Measurements from ENCODE around the gene GHSR.

The GHSR gene

DNA sequence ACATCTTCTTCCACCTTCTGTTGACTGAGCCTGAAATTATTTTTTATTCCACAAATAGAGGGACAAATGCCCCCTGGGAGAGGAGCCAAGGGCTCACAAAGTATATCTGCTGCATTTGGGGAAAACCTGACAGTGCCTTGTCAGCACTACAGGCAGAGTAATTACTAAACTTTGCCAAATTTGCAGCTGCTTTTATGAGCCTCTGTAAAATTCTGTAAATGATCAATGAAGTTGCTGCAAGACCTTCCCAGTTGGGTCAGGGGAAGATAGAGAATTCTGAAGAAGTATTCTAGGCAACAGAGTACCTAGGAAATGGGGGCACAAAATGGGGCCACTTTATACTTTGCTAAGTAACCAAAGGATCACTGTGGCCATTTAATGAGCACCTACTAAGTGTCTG lies 10.5 kb downstream of the GHSR start:
- no peak for DNase-seq

DNA sequence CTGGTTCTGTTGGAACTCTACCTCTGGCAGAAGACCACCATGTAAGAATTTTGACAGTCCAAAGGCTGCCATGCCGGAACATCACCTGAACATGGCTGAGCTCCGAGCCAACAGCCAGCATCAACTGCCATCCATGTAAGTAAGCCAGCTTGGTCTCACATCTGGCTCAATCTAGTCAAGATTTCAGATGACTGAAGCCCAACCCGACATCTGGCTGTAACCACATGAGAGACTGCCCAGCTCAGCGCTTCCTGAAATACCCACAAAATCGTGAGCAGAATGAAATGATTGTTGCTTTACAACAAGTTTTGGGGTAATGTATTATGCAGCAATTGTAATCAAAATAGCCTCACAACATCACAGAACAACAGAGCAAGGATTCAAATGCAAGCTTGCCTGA lies 32.9 kb downstream of the GHSR start:
- DNase-seq, result no peak

DNA sequence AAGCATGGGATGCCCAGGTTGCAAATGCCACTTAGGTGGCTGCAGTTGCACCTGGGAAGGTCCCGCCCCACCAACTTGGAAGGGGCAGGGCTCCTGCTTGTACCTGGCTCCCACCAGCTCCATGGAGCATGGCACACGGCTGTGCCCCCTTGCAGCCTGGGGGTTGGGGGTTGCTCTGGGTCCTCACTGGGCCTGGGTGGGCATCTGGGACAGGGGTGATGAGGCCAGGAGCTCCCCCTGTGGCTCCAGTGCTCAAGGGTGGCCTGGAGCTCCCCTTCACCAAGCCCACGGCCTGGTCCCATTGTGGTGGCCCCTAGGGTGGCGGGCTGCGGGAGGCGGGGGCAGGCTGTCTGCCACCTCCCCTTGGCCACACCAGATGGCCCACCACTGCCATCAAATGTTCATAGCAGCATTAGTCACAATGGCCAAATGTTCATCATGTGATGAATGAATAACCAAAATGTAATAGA lies 36.7 kb downstream of the GHSR start:
- no peak for DNase-seq

DNA sequence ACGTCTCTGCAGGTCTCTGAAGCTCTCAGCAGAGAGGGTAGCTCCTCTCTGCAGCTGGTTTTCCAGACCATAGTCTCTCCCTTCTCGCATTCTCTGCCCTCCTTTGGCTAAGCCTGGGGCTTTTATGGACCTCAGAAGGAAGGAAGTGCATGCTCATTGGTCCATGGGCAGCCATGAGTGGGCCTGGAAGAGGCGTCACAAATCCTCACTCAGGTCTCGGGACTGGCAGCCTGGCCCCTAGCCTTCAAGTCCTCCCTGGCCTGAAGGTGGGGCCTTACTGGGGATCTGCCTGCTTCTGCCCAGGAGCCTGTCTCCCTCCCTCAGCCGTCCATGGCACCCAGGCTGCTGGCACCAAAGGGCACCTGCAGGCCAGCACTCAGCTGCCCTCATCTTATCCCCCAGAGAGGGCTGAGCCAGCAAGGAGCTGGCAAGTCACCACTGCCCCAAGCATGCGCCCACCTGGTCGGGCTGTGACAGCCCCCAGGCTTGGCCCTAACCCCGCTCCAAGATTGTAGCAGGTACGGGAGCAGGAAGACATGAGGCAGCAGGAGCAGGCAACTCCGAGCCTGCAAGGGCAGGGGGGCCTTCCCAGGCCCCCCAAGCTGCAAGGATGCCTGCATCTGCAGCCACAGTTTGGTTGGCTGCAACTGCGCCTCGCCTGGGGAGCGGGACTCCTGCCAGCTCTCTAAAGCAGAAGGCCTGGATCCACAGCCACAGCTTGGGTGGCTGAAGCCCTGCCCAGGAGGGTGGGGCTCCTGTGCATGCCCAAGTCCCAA lies 37.4 kb downstream of the GHSR start:
- no peak for DNase-seq

DNA sequence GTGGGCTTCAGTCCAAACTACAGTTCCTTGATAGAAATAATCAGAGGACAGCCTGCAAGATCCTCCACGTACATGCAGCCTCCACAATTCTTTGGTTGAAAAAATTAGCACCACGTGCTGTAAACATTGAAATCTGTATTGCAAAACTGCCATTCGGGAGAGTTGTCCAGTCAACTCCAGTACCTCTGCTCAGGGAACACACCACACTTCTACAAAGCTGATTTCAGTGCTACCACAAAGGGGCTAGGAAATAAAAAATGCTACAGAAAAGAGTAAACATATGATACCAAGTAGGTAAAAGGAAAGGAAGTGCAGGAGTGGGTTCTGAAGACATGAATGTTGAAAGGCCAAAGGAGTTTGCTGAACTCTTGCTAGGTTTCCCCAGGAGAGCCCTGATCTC lies 40.4 kb downstream of the GHSR start:
- DNase-seq, result no peak

DNA sequence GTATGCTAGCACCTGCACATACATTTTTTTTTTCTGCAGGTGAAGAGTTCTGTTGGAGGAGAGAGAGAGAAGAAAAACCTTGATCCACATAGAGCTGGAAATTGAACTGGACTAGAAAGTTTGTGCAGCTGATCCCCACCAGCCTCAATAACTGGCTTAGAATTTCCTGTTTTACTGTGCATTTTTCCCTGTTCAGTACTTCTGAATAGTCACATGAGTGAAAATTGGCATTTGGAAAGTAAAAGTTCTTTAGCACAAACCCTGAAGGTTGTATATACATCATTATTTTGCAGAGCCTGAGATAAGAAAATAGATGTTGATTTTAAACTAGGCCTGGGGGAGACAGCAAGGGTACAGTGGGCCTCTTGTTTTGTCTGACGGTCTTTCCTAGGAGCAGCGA lies 42.3 kb downstream of the GHSR start:
- DNase-seq, result no peak

DNA sequence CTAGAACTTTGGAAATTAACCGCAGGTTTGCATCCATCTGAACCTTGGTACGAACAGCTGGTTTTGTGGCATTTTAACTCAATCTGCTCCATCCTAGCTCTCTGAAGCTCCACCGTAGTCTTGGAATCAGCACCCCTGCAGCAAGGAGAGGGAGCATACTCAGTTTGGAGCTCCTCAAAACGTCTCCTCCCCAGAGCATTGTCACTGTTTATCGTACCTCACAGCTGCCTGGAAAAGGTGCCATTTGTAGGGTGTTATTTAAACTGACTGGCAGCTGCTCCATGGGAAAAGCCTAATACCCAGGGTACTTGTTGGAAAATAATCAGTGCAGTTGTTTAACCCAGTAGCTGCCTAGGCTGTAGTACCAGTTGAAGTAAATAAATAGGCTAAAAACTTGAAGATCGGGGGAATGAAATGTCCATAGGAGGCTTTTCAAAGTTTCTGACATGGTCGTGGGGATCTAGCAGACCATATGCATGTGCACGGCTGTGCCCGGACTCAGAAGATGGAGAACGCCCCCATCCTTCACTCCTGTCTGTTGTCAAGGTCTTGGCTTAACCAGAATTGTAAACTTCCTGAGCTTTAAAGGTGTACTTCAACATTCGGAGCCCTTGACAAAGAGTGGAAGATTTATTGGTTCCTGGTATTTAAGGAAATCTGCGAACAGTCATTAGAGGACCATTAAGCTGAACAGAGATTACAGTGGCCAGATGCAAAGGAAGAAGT lies 43.9 kb downstream of the GHSR start:
- no peak for DNase-seq

DNA sequence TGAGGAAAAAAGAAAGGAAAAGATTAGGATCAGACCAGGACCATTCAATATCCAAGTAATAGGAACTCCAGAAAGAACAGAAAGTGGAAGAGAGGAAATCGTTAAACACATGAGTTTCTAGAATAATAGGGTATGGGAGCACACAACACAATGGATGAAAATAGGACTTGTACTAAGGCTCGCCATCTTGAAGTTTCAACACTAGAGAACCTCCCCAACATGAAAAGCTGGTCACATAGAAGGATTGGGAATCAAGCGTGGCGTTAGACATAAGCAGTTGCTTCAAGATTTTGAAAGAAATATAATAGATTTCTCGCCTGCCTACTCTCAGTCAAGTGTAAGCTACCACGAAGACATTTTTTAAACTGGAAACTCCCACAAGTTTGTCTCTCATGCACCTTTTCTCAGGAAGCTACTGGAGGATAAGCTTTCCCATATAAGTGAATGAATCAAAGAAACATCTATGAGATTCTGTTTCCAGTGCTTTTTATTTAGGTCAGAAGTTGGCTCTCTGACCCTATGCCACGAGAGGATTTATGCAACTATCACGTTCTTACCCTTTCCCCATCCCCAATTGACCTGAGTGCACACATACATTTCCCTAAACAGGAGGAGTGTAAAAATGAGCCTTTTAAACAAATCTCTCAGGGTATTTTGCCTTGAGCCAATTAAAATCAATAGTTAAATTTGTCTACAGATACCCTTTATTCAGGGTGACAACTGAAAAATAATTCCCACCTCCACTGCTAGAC lies 45.2 kb downstream of the GHSR start:
- DNase-seq, result no peak

DNA sequence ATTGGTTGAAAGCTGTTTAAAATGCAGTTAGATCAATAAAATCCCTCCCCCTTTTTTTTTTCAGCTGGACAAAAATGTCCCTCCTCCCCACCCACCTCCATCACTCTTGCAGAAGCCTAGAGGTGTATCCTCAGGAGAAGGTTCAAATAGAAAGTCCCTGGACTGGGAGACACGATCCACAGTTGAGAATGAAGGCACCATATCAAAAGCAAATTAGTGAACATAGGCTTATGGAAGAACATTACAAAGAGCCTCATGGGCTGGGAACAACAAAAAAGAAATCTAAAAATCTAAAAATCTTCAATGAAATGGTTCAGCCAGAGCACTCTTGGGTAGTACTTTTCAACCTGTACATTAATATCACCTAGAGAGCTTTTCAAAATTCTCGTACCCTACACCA lies 46.2 kb downstream of the GHSR start:
- DNase-seq, result no peak

DNA sequence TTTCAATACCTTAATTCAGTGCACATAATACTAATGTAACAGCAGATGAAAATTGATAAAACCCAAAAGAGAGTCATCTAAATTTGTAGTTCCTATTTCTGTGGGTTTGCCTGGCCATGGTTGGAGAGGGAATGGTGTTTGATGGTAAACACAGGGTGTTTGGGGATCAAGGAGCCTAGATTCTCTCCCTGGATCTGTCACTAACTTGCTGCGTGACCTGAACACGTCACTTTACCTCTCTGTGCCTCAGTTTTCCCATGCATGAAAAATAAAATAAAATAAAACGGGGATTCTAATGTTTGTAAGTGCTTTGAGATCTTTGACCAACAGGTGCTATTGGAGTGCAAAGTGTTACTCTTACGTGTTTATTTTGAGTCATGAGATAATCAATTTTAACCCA lies 49.8 kb downstream of the GHSR start:
- DNase-seq, result no peak

DNA sequence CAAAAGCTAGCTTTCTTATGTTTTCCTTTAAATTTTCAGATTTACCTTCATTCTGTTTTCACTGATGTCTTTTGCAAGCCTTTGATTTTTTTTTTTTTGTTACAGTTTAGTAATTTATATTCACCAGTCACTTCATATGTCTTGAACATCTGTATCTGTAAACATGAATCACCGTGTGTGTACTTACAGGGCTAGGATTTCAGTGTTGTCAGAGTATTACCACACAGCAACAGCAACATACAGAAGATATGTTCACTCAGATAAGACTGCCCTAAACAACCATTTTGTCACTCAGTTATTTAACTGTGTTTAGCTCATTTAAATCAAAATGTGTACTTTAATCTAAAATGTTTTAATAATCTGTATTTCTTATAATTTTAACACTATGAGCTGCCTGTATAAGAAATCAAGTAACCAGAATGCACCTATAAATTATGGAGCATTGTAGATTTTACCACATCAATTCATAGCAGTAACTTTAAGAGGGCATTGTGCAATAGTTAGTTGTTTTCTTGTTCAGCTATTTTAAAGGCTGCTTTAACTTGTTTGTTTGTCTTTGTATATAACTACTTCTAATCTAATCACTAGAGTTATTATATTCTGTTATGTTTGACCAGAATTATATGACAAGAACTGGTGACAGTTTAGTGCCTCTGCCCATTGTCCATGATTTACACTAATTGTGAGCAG lies 50.4 kb downstream of the GHSR start:
- DNase-seq, result no peak

DNA sequence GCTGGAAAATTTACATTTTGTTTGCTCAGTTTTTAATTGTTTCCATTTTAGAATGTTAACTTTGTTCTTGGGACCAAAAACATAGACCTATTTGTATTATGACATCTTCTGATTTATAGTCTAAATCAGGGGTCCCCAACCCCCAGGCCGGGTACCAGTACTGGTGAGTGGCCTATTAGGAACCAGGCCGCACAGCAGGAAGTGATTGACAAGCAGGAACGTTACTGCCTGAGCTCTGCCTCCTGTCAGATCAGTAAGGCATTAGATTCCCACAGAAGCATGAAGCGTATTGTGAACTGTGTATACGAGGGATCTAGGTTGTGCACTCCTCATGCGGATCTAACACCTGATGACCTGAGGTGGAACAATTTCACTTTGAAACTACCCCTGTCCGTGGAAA lies 51.9 kb downstream of the GHSR start:
- DNase-seq, result no peak

DNA sequence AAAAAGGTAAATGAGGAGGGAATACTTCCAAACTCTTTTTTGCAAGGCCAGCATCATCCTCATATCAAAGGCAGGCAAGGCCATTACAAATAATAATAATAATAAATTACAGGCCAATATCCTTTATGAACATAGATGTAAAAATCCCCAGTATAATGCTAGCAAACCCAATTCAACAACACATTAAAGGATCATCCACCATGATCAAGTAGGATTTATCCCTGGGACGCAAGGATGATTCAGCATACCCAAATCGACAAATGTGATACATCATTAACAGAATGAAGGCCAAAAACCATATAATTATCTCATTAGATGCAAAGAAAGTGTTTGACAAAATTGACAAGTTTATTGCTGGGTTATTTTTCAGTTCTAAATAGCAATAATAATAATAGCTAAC lies 53.6 kb downstream of the GHSR start:
- DNase-seq, result no peak

Data from activated gamma-delta T cell (primary cell).